LNCAP (cell line): ENCODE measurements around the gene CPLX1.

Experiments used
- TF ChIP-seq, protein P1 (sequence below): fragments of 450-650 bp; IDR thresholded peaks from 2 replicates; pipeline ENCODE4 v1.5.1; 2017; ENCODE audit warnings: mild to moderate bottlenecking

Gene CPLX1

DNA sequence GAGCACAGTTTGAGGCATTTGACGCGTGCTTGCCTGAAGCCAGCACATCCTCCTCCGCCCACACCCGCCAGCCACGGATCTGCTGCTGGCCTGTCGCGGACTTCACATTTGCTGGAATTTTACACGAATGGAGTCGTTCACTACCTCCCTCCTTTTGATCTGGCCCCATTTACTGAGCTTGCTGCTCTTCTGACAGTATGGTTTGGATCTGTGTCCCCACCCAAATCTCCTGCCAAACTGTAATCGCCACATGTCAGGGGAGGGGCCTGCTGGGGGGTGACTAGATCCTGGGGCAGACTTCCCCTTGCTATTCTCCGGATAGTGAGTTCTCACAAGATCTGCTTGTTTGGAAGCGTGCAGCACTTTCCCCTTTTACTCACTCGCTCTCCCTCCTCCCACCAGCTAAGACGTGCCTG, 19.9 kb upstream of the CPLX1 start:
- TF ChIP-seq, protein P1, sequence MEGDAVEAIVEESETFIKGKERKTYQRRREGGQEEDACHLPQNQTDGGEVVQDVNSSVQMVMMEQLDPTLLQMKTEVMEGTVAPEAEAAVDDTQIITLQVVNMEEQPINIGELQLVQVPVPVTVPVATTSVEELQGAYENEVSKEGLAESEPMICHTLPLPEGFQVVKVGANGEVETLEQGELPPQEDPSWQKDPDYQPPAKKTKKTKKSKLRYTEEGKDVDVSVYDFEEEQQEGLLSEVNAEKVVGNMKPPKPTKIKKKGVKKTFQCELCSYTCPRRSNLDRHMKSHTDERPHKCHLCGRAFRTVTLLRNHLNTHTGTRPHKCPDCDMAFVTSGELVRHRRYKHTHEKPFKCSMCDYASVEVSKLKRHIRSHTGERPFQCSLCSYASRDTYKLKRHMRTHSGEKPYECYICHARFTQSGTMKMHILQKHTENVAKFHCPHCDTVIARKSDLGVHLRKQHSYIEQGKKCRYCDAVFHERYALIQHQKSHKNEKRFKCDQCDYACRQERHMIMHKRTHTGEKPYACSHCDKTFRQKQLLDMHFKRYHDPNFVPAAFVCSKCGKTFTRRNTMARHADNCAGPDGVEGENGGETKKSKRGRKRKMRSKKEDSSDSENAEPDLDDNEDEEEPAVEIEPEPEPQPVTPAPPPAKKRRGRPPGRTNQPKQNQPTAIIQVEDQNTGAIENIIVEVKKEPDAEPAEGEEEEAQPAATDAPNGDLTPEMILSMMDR = no peak

DNA sequence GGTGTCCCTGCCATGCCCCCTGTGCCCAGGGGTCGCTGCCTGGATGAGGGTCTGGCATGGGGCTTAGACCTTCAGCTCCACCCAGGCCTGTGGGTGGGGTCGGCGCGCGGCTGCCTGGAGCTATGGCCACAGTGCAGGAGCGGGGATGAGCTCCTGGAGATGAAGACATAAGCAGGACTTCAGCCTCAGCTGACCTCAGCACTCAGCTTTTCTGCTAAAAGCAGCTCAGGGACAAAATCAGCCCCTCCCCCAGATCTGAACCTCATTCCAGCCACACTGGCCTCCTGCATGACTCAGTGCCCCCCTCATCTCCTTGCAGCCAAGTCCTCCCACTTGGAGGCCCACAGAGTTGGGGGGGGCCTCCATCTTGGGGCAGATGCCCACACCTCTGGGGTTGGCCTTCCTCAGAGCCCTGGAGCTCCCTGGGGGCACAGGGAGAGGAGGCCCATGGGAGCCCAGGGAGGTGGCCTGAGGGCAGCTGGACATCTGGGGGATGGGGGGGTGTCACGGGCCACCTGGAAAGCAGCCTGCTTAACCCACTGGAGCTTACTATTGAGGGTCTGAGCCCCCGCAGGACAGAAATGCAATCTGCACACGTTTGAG, 19.4 kb upstream of the CPLX1 start:
- TF ChIP-seq, protein P1 = no peak

DNA sequence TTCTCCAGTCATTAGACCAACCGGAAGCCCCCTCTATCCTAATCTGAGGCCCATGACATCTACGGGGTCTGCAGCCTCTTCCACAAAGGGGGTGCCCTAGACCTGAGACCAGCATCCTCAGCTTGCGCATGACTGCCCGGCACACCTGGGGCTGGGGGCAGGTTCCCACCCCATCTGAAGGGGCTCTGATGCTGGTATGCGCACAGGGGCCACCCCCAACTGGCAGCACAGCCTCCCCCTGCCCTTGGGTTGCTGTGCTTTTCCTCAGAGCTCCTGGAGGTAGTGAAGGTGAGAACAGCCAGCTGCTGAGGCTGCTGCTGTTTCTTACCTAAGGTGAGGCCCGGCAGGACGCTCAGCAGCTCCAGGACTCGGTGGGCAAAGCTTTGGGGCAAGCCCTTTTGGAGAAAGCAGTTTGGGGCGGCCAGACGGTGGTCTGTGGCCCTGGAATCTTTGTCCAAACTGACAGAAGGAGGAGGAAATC, 18.9 kb upstream of the CPLX1 start:
- TF ChIP-seq, protein P1 = no peak

DNA sequence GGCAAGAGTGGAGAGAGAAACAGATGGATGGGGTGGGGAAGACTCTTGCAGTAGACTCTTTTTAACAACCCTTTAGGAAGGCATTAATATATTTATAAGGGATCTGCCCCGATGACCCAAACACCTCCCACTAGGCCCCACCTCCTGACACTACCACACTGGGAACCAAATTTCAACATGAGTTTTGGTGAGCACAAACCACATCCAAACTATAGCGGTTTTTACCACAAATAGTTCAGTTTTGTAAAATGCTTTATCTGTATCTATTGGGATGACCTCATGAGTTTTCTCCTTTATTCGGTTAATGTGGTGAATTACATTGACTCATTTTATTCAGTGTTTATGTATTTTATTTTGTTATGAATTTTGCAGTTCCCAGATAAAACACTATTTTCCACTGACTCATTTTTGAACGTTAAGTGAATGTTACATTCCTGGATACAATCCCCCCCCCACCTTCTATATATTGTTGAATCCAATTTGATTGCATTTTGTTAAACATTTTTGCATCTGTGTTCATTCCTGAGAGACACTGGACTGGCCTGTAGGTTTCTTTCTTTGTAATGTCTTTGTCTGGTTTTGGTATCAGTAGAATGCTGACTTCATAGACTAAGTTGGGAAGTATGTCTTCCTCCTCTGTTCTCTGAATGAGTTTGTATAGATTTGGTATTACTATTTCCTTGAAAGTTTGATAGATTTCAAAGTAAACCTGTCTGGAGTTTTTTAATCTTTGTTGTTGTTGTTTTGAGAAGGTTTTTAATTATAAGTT, 13.9 kb upstream of the CPLX1 start:
- TF ChIP-seq, protein P1 = no peak

DNA sequence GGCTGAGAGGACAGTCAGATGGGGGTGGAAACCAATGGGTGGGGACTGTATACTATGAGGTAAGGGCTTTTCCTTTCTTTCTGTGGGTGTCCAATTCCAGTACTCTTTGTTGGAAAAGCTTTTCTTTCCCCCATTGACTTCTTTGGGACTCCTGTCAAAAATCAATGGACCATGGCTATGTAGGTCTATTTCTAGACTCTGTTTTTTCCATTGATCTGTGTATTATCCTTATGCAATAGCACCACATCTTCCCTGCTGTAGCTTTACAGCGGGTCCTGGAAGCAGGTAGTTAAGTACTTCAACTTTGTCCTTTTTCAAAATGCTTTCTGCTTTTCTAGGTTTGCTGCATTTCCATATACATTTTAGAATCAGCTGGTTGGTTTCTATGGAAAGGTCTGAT, 11.8 kb upstream of the CPLX1 start:
- TF ChIP-seq, protein P1 = no peak

DNA sequence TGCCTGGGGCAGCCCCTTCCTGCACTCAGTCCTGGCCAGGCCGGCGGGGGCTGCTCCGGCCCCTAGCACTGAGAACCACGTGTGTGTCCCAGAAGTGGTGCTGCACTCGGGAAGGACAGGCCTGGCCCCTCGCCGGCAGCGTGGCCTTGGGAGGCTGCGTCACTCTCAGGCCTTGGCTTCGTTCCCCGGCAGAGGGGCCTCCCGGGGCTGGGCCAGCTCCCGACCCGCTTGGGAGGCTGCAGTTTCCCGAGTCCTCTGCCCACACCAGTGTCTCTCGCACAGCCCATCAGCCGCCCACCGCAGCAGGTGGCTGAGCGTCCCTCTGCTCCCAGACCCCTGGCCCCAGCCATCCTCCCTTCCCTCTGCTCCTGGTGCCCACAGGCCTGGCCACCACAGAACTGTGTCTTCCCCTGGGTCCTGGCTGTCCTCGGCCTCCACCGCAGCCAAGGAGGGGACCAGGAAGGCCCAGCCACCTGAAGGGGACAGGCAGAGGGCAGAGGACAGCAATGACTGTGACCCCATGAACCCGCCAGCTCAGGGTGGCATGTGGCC, 10.9 kb upstream of the CPLX1 start:
- TF ChIP-seq, protein P1 = no peak

DNA sequence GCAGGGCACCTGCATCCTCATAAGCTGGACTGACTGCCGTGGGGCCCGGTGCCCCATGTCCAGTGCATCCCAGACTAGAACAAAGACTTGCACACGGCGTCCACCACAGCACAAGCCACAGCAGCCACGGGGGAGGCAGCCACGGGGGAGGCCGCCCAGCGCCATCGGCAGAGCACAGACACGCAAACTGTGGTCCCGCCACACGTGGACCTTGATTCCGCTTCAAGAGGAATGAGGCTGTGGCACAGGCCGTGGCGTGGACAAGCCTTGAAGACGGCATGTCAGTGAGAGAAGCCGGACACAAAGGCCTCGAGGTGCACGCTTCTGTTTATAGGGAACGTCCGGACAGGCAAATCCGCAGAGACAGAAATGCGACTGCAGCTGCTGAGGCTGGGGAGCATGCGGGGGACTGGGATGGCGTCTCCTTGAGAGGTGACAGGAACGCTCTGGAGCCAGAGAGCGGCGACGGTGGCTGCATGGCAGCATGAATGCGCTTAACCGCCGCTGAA, 10.1 kb upstream of the CPLX1 start:
- TF ChIP-seq, protein P1 = no peak
